Mammary epithelial cell (primary cell): ENCODE measurements around the gene ABL1.

Experiments
- CTCF ChIP-seq, 2 donors: IDR thresholded peaks in 1 of 2; conservative IDR thresholded peaks in 1 of 2; 2 replicates each; pipeline ENCODE4 v1.5.1; 2011 to 2012; ENCODE audit warnings: inconsistent platforms in 2 of 2, low read length in 2 of 2, mild to moderate bottlenecking in 2 of 2, control low read depth in 1 of 2, low read depth in 1 of 2; ENCODE audit not compliant: insufficient read depth in 1 of 2; ENCODE audit errors: extremely low read depth in 1 of 2
- EZH2 ChIP-seq: IDR thresholded peaks from 2 replicates; pipeline ENCODE4 v1.6.1; 2012; ENCODE audit warnings: low read length, inconsistent platforms, borderline replicate concordance

GRCh38 chr9:130904070-130905044 is 69.3 kb downstream of the ABL1 start:
- no peak for TF ChIP-seq CTCF (conservative IDR thresholded peaks at IDR 0.05 in 1 of 2, IDR thresholded peaks at IDR 0.05 in 1 of 2; ENCODE audit: extremely low read depth in 1 of 2, insufficient read depth in 1 of 2, low read depth in 1 of 2, low read length in 2 of 2)
- TF ChIP-seq EZH2, result no peak
